GM23338 (cell line): Measurements from ENCODE around the gene GUCA2A. TPM values are rescaled to one million over a fixed set of nuclear protein-coding genes. Genes with fewer than 3 reads are reported as not detected.

Experiments
- CREB1 ChIP-seq: fragments of 250-450 bp; sonication (Bioruptor Pico); IDR thresholded peaks from 2 replicates; pipeline ENCODE4 v1.5.0; 2020; ENCODE audit warnings: low read depth, mild to moderate bottlenecking, moderate library complexity
- CTCF ChIP-seq, 2 experiments: fragments of 200-600 bp in 1 of 2; sonication (generic) in 1 of 2; conservative IDR thresholded peaks; 2 replicates each; pipeline versions ENCODE4 v1.5.1 to v1.6.1; 2016 to 2017; ENCODE audit warnings: antibody characterized with exemption in 2 of 2, low read depth in 2 of 2, mild to moderate bottlenecking in 2 of 2, moderate library complexity in 1 of 2
- EZH2 ChIP-seq: fragments of 200-600 bp; sonication (generic); IDR thresholded peaks from one replicate; pipeline ENCODE4 v1.8.0; 2017; ENCODE audit warnings: antibody characterized with exemption, mild to moderate bottlenecking, low read depth; ENCODE audit not compliant: unreplicated experiment
- EZH2phosphoT487 ChIP-seq: fragments of 200-600 bp; sonication (generic); IDR thresholded peaks from one replicate; pipeline ENCODE4 v1.8.1; 2018; ENCODE audit warnings: antibody characterized with exemption; ENCODE audit not compliant: unreplicated experiment
- JUNB ChIP-seq: IDR thresholded peaks from one replicate; pipeline ENCODE4 v1.6.1; 2016; ENCODE audit warnings: antibody characterized with exemption; ENCODE audit not compliant: unreplicated experiment
- NANOG ChIP-seq: IDR thresholded peaks from 2 replicates; pipeline ENCODE4 v1.6.1; 2016; ENCODE audit warnings: antibody characterized with exemption, borderline replicate concordance
- POLR2AphosphoS5 ChIP-seq: IDR thresholded peaks from 2 replicates; pipeline ENCODE4 v1.6.1; 2016; ENCODE audit warnings: antibody characterized with exemption, low read depth
- REST ChIP-seq: IDR thresholded peaks from one replicate; pipeline ENCODE4 v1.6.1; 2018; ENCODE audit warnings: antibody characterized with exemption; ENCODE audit not compliant: unreplicated experiment
- STAT1 ChIP-seq: IDR thresholded peaks from one replicate; pipeline ENCODE4 v1.6.1; 2016; ENCODE audit warnings: antibody characterized with exemption; ENCODE audit not compliant: unreplicated experiment
- ZNF114 ChIP-seq: fragments of 250-450 bp; sonication (Bioruptor Pico); IDR thresholded peaks from 2 replicates; pipeline ENCODE4 v1.5.0; 2020; ENCODE audit warnings: mild to moderate bottlenecking, moderate library complexity
- ZNF331 ChIP-seq: fragments of 250-450 bp; sonication (Bioruptor Pico); IDR thresholded peaks from 2 replicates; pipeline ENCODE4 v1.5.0; 2020; ENCODE audit warnings: low read depth, mild to moderate bottlenecking, moderate library complexity
- ZNF462 ChIP-seq: fragments of 250-450 bp; sonication (Bioruptor Pico); IDR thresholded peaks from 2 replicates; pipeline ENCODE4 v1.5.0; 2020; ENCODE audit warnings: mild to moderate bottlenecking, moderate library complexity
- polyA plus RNA-seq: library from polyadenylated mRNA; unstranded; fragments of >200 nt; fragmentation: Nextera tagmentation; extraction: Ambion mirVana; gene quantifications from 2 replicates; pipeline ENCODE4 v1.2.1, GENCODE V29; 2016
- total RNA-seq: library from RNA; depleted of rRNA; stranded (reverse); fragments of >200 nt; shearing (Covaris generic); gene quantifications from 2 replicates; pipeline ENCODE4 v1.2.3, GENCODE V29; 2014

GUCA2A gene
- total and polyA plus RNA-seq, 2 experiments from 2014 or later: not detected

GRCh38 chr1:42150651-42151050 lies 13.9 kb downstream of the GUCA2A start (continued):
- TF ChIP-seq ZNF462 (CRISPR knock-in tag): no peak
- TF ChIP-seq POLR2AphosphoS5: no peak
- no peak for TF ChIP-seq CREB1
- no peak for TF ChIP-seq JUNB
- no peak for TF ChIP-seq REST
- no peak for TF ChIP-seq STAT1
- no peak for TF ChIP-seq ZNF331 (CRISPR knock-in tag)
- TF ChIP-seq NANOG: no peak
- TF ChIP-seq EZH2: no peak
- no peak for TF ChIP-seq ZNF114 (CRISPR knock-in tag)
- TF ChIP-seq EZH2phosphoT487: no peak
- no peak for TF ChIP-seq CTCF (conservative IDR thresholded peaks at IDR 0.05; ENCODE audit: low read depth in 2 of 2)
